Activated CD8-positive, alpha-beta T cell treated with anti-CD3 and anti-CD28 coated beads, Interleukin-2, amount 10 ng/mL, durations not matched to agents 7 days and 5 days (primary cell): Measurements from ENCODE around the gene MYOM1. TPM values are rescaled to one million over a fixed set of nuclear protein-coding genes. Genes with fewer than 3 reads are reported as not detected.

ENCODE experiments used
- ATAC-seq: fragments of 150-1000 bp; cut with Tn5 transposase; one replicate; pipeline ENCODE4 v1.10.0; 2021; ENCODE audit warnings: moderate library complexity
- CTCF ChIA-PET: fragments of 350-600 bp; sonication (Branson Sonifier 250); formaldehyde crosslinking; loops from one replicate; lab custom pipeline; 2021; ENCODE audit warnings: antibody characterized with exemption; lab: Charles Lee
- POLR2A ChIA-PET: fragments of 350-600 bp; sonication (Branson Sonifier 250); formaldehyde crosslinking; loops from one replicate; lab custom pipeline; 2021; ENCODE audit warnings: antibody characterized with exemption; lab: Charles Lee
- DNase-seq: peaks from one replicate; pipeline ENCODE4 v3.0.0-alpha.2; 2020
- H3K27ac Mint-ChIP-seq: one replicate; pipeline ENCODE4 v1.8.0; 2021; ENCODE audit warnings: mild to moderate bottlenecking, mixed read lengths
- H3K27me3 Mint-ChIP-seq: one replicate; pipeline ENCODE4 v1.8.0; 2021; ENCODE audit warnings: low read depth, mixed read lengths
- H3K36me3 Mint-ChIP-seq: one replicate; pipeline ENCODE4 v1.8.0; 2021; ENCODE audit warnings: low read depth, mixed read lengths
- H3K4me1 Mint-ChIP-seq: one replicate; pipeline ENCODE4 v1.8.0; 2021; ENCODE audit warnings: low read depth, mixed read lengths
- H3K4me3 Mint-ChIP-seq: one replicate; pipeline ENCODE4 v1.8.0; 2021; ENCODE audit warnings: mild to moderate bottlenecking, mixed read lengths
- H3K9me3 Mint-ChIP-seq: one replicate; pipeline ENCODE4 v1.8.0; 2022; ENCODE audit warnings: mixed read lengths; ENCODE audit not compliant: insufficient read depth
- total RNA-seq, 2 experiments: library from RNA; stranded (reverse); gene quantifications; one replicate each; pipeline ENCODE4 v1.2.3, GENCODE V29; 2021

The MYOM1 gene
- total RNA-seq, 2 experiments from 2014 or later = 1.3 to 1.5 TPM

DNA sequence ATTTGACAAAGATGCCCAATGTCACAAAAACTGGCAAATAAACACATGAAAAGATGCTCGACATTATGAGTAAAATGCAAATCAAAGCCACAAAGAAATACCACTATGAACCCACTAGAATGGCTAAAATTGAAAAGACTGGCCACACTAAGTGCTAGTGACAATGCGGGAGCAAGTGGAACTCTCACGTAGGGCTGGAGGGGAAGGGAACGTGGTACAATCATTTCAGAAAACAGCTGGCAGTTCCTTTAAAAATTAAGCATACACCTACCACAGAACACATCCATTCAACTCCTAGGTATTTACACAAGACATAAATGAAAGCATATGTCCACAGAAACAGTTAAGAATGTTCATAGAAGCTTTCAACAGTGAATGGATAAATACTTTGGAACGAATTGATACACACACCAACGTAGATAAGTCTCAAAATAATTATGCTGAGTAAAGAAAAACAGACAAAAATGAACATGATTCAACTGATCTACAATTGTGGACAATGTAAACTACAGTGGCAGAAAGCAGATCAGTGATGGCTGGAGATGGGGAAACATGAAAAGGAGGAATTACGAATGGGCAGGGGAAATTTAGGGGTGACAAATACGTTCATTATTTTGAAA lies 71.7 kb downstream of the MYOM1 start:
- H3K4me3 Mint-ChIP-seq = no peak overlapping the region
- peaks cover 4% of the 10 kb centered on the region for H3K9me3 Mint-ChIP-seq
- ChIA-PET CTCF (interaction anchor here (0.7 to 3.5 kb wide), 7 partner anchors 11 to 215 kb away, joined by 3 to 18 read pairs (median 4); no protein-coding TSS in a partner anchor), POLR2A (no interaction called here)
- no peak overlapping the region for H3K27ac Mint-ChIP-seq
- no peaks in the 10 kb centered on the region for H3K4me1 Mint-ChIP-seq
- no peaks in the 10 kb centered on the region for H3K27me3 Mint-ChIP-seq
- ATAC-seq = no peak
- no peaks in the 10 kb centered on the region for H3K36me3 Mint-ChIP-seq
- DNase-seq = no peak

DNA sequence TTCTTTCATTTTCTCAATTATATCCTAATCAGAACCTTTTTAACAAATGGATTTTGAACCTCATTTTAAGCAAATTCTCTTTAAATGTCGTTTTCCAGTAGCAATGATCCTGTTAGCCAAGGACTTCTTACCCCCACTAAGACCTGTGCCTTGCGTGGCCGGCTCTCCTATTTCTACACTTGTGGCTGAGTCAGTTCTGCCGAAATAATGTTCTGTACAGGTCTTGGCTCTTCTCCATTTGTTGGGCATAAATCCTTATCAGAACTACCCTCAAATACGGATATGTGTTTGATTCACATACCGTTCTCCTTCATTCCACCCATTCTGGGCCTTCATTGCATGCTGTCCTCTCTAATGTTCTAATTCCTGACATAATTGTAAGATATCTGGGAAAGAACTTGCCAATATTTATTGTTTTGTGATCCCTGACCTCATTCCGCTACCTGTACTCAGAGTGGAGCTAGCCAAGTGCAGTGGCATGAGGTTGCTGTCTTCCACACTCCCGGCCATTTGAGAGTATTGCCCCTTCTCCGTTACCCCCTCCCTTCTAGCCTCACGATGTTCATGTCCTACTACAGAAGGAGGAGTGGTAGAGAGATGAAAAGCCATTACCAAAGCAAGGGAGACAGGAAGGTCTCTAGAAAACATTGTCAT lies 78.7 kb downstream of the MYOM1 start:
- Mint-ChIP-seq H3K4me1 (no peaks in the 10 kb centered on the region), H3K4me3 (no peak overlapping the region), H3K27me3 (no peaks in the 10 kb centered on the region), H3K36me3 (no peaks in the 10 kb centered on the region), H3K9me3 (peaks cover 7% of the 10 kb centered on the region), H3K27ac (no peak overlapping the region)
- CTCF ChIA-PET = interaction anchor here (0.7 to 2.9 kb wide), 2 partner anchors 12 to 80 kb away, joined by 3 to 10 read pairs; no protein-coding TSS in a partner anchor
- DNase-seq = no peak
- POLR2A ChIA-PET = no interaction called here
- no peak for ATAC-seq

DNA sequence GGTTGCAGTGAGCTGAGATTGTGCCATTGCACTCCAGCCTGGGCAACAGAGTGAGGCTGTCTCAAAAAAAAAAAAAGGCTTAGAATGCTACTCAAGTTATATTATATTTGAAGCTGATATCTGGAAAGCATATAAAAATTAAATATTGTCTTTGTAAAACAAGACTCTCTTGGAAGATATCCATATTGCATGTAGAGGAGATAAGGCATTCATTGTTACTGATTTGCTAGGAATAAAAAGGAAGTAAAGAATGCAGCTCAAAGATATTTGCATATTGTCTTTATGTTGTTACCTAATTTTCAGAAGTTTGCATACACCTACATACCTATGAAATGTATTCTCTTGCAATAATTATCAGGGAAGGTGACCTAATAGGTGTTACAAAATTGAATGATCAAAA lies 79.4 kb downstream of the MYOM1 start:
- H3K4me3 Mint-ChIP-seq = no peak overlapping the region
- CTCF ChIA-PET = interaction anchor here (0.7 to 2.9 kb wide), 4 partner anchors 11 to 147 kb away, joined by 3 to 10 read pairs (median 4); no protein-coding TSS in a partner anchor
- DNase-seq (no peak), ATAC-seq (no peak)
- no peak overlapping the region for H3K27ac Mint-ChIP-seq
- H3K9me3 Mint-ChIP-seq = peaks cover 7% of the 10 kb centered on the region
- no peaks in the 10 kb centered on the region for H3K4me1 Mint-ChIP-seq
- H3K27me3 Mint-ChIP-seq = no peaks in the 10 kb centered on the region
- POLR2A ChIA-PET = interaction anchor here (0.6 kb wide), 1 partner anchor 177 kb away, joined by 3 read pairs; no protein-coding TSS in a partner anchor
- H3K36me3 Mint-ChIP-seq = no peaks in the 10 kb centered on the region

DNA sequence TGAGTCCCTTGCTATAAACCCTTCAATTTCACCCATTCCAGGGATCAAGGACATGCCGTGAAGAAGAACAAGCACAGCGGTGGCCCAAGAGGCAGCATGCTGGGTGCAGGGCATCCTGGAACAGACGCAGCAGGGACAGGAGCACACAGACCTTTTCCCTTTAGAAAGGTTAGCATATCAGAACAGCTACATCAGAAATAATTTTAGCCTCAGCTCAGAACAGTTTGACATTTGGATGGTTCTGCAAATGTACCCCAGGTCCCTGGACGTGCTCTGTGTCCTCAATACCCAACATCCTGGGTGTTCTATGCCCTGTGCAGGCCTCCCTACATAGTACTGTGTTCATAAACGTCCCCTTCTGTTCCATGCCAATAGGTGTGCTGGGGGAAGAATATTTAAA lies 80.4 kb downstream of the MYOM1 start:
- ATAC-seq (no peak), DNase-seq (no peak)
- CTCF ChIA-PET = interaction anchor here (1.0 to 2.9 kb wide), 6 partner anchors 8 to 146 kb away, joined by 3 to 10 read pairs (median 4); no protein-coding TSS in a partner anchor
- H3K27me3 Mint-ChIP-seq = no peaks in the 10 kb centered on the region
- POLR2A ChIA-PET = no interaction called here
- no peak overlapping the region for H3K27ac Mint-ChIP-seq
- no peaks in the 10 kb centered on the region for H3K4me1 Mint-ChIP-seq
- H3K9me3 Mint-ChIP-seq = peaks cover 7% of the 10 kb centered on the region
- H3K4me3 Mint-ChIP-seq = no peak overlapping the region
- no peaks in the 10 kb centered on the region for H3K36me3 Mint-ChIP-seq

DNA sequence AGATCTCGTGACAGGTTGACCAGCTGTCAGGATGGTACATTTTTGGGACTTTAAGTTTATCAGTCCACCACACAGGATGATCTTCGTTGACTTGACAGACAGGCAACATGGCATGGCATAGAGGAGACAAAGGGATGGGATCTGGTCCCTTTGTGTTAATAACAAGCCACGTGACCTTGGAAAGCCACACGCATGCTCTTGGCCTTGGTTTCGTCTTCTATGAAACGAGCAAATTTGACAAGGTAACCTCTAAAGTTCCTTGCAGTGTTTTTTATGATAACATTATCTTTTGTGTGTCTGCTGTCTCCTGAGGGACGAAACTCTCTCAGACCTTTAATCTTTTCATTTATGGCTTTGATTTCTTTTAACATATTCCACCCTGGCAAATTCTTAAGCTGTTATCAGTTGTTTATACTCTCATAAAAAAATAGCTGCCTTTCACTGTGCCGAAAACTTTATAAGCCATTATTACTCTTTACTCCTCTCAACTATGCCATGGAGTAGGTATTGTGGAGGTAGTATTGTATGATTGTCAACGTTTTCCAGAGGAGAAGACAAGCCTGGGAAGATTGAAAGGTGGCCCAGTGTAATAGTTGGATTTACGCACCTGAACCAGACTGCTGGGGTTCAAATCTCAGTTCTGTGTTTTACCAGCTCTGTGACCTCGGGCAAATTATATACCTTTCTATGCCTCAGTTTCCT lies 81.3 kb downstream of the MYOM1 start:
- H3K4me3 Mint-ChIP-seq = no peak overlapping the region
- peaks cover 7% of the 10 kb centered on the region for H3K9me3 Mint-ChIP-seq
- no peaks in the 10 kb centered on the region for H3K27me3 Mint-ChIP-seq
- ChIA-PET CTCF (interaction anchor here (1.0 to 2.9 kb wide), 5 partner anchors 10 to 145 kb away, joined by 4 to 10 read pairs (median 6); no protein-coding TSS in a partner anchor), POLR2A (no interaction called here)
- H3K4me1 Mint-ChIP-seq = no peaks in the 10 kb centered on the region
- H3K36me3 Mint-ChIP-seq = no peaks in the 10 kb centered on the region
- H3K27ac Mint-ChIP-seq = no peak overlapping the region
- ATAC-seq = no peak
- DNase-seq = no peak

DNA sequence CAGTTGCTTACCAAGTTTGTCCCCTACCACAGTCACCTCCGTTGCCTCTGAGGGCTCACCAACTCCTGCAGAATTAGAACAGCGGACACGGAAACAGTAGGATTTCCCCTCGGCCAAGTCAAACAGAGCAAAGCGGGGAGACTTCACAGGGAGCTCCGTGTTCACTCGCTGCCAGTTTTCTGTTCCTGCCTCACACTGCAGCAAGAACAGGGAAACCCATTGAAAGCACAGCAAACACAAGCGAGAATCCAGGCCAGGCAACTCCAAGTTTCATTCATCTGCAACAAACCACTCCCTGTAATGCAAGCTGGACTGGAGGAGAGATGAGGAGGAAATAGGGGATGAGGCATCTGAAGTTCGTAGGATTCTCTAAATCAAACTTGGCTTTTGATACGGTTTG lies 84.2 kb downstream of the MYOM1 start:
- no peaks in the 10 kb centered on the region for H3K9me3 Mint-ChIP-seq
- ATAC-seq (no peak), DNase-seq (no peak)
- ChIA-PET CTCF (interaction anchor here (1.9 to 2.0 kb wide), 2 partner anchors 16 to 141 kb away, joined by 5 to 9 read pairs; no protein-coding TSS in a partner anchor), POLR2A (no interaction called here)
- no peaks in the 10 kb centered on the region for H3K36me3 Mint-ChIP-seq
- H3K27ac Mint-ChIP-seq = no peak overlapping the region
- no peaks in the 10 kb centered on the region for H3K27me3 Mint-ChIP-seq
- H3K4me1 Mint-ChIP-seq = no peaks in the 10 kb centered on the region
- H3K4me3 Mint-ChIP-seq = no peak overlapping the region

DNA sequence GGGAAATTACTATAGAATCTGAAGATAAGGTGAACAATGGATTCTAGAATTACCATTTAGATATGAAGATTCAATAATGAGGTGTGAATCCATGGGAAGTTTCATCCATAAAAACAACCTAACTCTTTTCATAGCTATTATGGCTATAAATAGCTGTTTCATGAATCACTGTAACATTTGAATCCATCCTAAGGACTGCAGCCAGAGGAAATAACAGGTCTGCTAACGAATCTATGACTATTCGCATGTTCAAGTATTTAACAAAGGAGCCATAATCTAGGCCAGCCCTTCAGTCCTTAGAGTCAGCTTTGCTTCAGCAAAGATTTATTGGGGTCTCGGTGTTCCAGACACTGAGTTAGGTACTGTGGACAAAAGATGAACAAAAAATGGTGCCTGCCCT lies 87.1 kb downstream of the MYOM1 start:
- no peaks in the 10 kb centered on the region for H3K9me3 Mint-ChIP-seq
- POLR2A ChIA-PET = no interaction called here
- no peak overlapping the region for H3K27ac Mint-ChIP-seq

DNA sequence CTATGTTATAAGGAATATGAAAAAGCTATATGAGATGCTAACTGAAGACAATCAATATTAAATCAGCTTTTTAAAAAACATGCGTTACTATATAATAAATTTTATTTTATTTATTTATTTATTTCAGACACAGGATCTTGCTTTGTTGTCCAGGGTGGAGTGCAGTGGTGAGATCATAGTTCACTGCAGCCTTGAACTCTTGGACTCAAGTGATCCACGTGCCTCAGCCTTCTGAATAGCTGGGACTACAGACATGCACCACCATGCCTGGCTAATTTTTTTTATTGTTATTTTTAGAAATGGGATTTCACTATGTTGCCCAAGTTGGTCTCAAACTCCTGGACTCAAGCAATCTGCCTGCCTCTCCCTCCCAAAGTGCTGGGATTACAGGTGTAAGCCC lies 89.4 kb downstream of the MYOM1 start:
- Mint-ChIP-seq H3K9me3 (no peaks in the 10 kb centered on the region), H3K4me3 (no peak overlapping the region), H3K27ac (no peak overlapping the region), H3K4me1 (peaks cover 10% of the 10 kb centered on the region), H3K36me3 (no peaks in the 10 kb centered on the region), H3K27me3 (no peaks in the 10 kb centered on the region)
- ATAC-seq = no peak
- POLR2A ChIA-PET = no interaction called here
- CTCF ChIA-PET = interaction anchor here (0.6 to 5.2 kb wide), 10 partner anchors 17 to 199 kb away, joined by 3 to 86 read pairs (median 6); no protein-coding TSS in a partner anchor
- peak; percentile 11 for DNase-seq

More for the DNA sequence above, 87.1 kb downstream of the MYOM1 start:
- H3K27me3 Mint-ChIP-seq = no peaks in the 10 kb centered on the region
- DNase-seq = no peak
- no peaks in the 10 kb centered on the region for H3K36me3 Mint-ChIP-seq
- CTCF ChIA-PET = interaction anchor here (1.1 kb wide), 1 partner anchor 200 kb away, joined by 3 read pairs; no protein-coding TSS in a partner anchor
- peaks cover 10% of the 10 kb centered on the region for H3K4me1 Mint-ChIP-seq
- ATAC-seq = no peak
- no peak overlapping the region for H3K4me3 Mint-ChIP-seq

DNA sequence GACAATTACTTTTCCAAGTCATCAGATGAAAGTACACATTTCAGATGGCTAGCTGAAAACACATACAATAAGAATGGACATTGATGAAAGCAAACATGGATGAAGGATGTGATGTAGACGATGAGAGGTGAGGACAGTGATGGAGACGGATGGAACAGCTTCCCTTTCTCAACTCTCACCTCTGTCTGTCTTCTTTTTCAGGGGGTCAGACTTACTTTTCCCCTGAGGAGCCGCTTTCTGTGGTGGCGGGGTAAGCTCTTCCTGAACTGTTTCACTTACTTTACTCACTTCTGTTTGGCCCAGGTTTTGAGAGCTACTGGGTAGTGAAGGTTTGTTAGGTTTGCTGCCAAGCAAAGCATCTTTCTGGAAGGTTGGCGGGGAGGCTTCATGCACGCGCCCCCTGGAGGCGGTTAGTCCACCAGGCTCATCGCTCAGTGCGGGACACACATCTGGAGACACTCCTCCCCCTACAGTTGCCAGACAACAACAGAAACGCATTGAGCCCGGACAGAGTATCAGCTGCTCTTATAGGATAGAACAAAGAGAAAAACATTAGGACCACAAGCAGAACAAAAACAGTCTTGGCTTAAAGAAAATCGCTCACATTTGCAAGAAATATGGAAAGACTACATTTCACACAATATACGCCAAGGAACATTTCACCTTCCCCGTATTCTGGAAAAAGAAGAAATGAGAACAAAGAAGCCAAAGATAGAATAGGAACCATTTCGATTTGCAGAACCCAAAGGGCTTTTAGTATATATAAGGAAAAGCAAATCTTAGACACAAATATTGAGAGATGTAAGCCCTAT lies 90.5 kb downstream of the MYOM1 start:
- Mint-ChIP-seq H3K4me3 (no peak overlapping the region), H3K9me3 (no peaks in the 10 kb centered on the region), H3K4me1 (peaks cover 10% of the 10 kb centered on the region), H3K36me3 (no peaks in the 10 kb centered on the region), H3K27me3 (no peaks in the 10 kb centered on the region), H3K27ac (no peak overlapping the region)
- ChIA-PET CTCF (interaction anchor here (0.7 to 5.2 kb wide), 59 partner anchors 10 to 238 kb away, joined by 3 to 86 read pairs (median 5); partner anchors contain the start of gene LPIN2), POLR2A (interaction anchor here (0.6 to 1.4 kb wide), 2 partner anchors 49 to 135 kb away, joined by 3 to 4 read pairs; no protein-coding TSS in a partner anchor)
- DNase-seq = peak; percentile 89
- ATAC-seq = peak; percentile 100

DNA sequence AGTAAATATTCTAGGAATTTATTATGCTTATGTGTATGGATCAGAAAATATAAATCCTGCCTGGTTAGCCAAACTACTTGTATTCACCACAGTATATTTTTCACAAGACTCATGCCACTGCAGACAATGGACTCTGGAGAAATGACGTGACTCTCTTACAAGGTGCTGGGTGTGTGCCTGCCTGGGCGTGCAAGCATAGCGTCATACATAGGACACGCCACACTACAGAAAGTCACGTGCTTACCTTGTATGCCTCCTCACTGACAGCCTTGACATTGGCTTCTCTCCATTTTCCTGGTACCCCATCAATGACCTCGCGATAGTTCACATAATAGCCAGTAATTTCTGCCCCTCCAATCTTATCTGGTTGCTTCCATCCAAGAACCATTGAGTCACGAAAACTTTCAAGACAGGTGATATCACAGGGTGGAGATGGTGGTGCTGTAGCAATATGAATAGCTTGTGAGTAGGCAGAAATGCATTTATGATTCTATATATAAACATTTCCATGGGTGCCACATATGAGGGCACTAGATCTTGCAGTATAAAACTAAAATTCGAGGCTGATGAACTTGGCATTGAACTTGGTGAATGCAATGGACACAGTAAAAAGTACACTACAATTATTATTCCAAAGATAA lies 93.2 kb downstream of the MYOM1 start:
- ATAC-seq = no peak
- no peaks in the 10 kb centered on the region for H3K27me3 Mint-ChIP-seq

More for the DNA sequence above, 93.2 kb downstream of the MYOM1 start:
- no peaks in the 10 kb centered on the region for H3K9me3 Mint-ChIP-seq
- no peak overlapping the region for H3K4me3 Mint-ChIP-seq
- no peak overlapping the region for H3K27ac Mint-ChIP-seq
- ChIA-PET CTCF (interaction anchor here (1.0 to 5.2 kb wide), 3 partner anchors 119 to 132 kb away, joined by 4 to 86 read pairs (median 25); no protein-coding TSS in a partner anchor), POLR2A (no interaction called here)
- no peaks in the 10 kb centered on the region for H3K36me3 Mint-ChIP-seq
- peaks cover 10% of the 10 kb centered on the region for H3K4me1 Mint-ChIP-seq
- no peak for DNase-seq
